HG03521 (cell line): ENCODE results near the gene SLC38A3.

ENCODE experiments used
- ATAC-seq: cut with Tn5 transposase; IDR thresholded peaks from one replicate; pipeline ENCODE4 v1.9.1; 2021; ENCODE audit warnings: mild to moderate bottlenecking, moderate library complexity; ENCODE audit not compliant: unreplicated experiment

Gene SLC38A3

GRCh38 chr3:50204804-50205412 lies at the start of gene SLC38A3:
TSS of gene SLC38A3 (plus strand) at chr3:50205271. CDS start at chr3:50214200, 8,929 bp downstream.
- no peak for ATAC-seq

DNA sequence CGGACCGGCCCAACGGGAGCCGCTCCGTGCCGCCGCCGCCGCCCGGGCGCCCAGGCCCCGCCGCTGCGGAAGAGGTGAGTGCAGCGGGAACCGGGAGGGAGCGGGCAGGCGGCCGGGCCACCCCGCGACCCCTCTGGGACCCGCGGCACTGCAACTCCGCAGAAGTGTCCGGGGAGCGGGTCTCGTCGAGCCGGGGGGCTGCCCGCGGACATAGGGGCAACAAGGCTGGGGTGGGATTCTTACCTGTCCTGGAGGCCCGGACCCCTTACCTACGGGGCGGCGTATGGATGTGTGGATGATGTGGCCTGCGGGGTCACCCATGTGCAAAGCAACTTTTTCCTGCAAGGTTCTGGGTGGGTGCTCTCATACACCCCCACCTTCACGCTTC lies 49.6 kb upstream of the SLC38A3 start:
- ATAC-seq, result no peak

DNA sequence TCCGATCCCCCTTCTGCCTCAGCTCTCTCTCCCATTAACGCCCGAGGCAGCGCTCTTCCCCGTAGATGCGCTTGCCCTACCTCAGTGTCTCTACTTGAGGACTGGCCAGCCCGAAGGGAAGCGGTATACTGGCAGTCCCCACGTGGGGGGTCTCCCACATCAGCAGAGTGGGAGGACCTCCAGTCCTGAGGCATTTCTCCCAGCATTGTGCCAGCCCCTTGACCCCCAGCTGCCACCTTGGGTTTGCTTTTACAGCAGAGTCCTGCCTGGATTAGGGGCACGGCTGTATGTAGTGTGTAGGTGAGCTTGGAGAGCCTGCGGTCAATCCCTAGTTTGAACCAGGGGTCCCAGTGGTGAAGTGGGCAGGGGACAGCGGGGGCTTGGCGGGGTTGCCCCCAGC lies 49.2 kb upstream of the SLC38A3 start:
- ATAC-seq, result no peak

DNA sequence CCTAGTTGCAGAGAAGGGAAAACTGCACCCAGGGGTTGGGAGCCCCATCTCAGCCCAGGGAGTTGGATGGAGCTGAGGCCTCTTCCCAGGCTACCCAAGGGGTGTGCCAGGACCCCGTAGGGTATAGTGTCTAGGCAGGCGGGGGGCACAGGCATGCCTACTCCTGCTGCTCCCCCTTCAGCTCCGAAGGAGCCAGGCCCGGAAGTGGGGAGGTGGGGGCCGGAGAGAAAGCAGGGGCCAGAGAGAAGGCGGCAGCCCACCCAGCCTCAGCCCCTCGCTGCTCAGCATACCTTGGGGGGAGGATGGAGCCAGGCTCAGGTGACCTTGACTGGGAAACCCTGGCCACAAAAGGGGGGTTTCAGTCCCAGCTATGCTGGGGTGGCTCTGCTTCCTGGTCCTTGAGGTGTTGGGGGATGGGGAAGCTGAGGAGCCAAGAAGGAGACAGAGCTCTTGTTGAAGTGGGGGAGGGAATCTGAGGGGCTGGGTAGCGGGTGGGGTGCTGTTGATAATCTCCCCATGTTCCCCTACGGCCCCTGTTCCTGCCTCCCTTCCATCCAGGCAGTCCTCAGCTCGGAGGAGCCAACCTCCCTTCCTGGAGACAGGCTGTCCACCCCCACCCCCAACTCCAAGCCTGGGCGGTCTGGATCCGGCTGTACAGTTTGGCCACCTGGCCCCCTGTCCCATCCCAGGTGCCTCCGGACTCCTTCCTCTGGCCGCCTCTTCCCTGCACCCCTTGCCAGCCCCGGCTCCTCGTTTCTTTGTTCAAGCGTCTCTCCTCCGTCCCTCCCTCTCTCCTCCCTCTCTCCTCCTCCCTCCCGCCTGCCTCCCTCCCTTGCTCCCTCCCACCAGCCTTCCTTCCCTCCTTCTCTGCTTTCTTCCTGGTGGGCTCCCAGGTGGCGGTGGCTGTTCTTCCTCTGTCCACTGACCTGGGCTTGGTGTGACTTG lies 48.2 kb upstream of the SLC38A3 start:
- no peak for ATAC-seq

DNA sequence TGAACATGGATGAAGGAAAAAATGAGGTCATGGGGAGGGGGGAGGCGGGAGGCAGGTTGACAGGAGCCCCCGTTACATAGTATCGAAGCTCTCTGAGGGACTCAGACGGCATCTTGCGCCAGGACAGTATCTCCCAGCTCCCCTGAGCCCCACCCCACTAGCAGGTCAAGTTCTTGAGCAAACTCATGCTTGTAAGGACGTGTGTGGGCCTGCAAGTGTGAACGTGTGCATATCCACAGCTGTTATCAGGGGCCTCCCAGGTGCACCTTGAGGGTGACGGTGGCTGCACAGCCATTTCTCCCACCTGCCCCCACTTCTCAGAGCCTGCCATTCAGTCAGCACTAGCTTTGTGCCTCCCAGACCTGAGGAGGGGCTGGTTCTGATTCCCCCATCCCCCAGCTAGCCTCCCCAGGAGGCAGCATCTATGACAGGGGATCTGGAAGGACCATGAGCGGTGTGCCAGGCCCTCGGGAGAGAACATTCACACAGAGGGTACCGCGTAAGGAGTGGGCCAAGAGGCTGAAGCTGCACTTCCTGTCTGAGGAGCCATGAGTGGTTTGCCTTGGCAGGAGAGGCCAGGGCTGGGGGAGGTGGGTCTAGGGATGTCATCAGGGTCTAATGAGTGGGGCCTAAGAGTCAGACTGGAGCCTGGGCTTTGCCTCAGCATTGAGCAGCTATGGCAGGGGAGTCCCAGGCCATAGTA lies 47.1 kb upstream of the SLC38A3 start:
- ATAC-seq, result no peak

GRCh38 chr3:50158530-50159146 lies 46.4 kb upstream of the SLC38A3 start:
- ATAC-seq, result no peak

DNA sequence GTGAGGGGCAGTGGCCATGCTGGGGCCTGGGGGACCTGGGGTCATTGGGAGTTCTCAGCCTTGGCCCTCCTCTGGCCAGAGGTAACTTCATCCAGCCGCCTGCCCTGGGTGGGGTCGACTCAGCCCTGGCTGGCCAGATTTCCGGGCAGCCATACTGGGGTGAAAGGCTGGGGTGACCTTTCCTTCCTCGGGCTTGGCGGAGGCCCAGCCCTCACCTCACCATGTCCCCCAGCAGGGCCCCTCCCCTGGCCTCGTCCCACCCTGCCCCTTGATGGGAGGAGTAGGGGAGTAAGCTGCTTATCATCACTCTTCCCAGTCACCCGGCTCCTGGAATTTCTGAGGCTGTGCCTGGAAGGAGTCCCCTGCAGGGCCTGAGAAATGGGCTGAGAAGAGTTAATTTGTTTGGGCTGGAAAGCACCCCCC lies 44.5 kb upstream of the SLC38A3 start:
- no peak for ATAC-seq

DNA sequence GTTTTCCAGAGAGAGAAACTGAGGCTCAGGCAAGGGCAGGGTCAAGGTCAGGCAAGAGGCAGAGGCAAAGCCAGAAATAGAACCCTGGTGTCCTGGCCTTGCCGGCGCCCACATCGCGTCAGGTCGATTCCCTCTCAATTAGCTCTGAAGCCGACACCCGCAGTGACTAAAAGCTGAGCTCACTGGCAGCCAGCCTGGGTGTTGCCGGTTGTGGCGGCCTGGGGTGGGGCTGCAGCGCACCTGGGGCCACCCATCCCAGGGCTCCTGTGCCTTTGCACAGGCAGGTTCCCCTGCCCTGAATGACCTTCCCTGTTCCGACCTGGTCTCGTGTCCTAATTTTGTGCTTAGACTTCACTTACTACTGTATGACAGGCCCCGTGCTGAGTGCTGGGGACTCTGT lies 43.8 kb upstream of the SLC38A3 start:
- no peak for ATAC-seq

GRCh38 chr3:50162034-50162883 lies 42.8 kb upstream of the SLC38A3 start:
- no peak for ATAC-seq

DNA sequence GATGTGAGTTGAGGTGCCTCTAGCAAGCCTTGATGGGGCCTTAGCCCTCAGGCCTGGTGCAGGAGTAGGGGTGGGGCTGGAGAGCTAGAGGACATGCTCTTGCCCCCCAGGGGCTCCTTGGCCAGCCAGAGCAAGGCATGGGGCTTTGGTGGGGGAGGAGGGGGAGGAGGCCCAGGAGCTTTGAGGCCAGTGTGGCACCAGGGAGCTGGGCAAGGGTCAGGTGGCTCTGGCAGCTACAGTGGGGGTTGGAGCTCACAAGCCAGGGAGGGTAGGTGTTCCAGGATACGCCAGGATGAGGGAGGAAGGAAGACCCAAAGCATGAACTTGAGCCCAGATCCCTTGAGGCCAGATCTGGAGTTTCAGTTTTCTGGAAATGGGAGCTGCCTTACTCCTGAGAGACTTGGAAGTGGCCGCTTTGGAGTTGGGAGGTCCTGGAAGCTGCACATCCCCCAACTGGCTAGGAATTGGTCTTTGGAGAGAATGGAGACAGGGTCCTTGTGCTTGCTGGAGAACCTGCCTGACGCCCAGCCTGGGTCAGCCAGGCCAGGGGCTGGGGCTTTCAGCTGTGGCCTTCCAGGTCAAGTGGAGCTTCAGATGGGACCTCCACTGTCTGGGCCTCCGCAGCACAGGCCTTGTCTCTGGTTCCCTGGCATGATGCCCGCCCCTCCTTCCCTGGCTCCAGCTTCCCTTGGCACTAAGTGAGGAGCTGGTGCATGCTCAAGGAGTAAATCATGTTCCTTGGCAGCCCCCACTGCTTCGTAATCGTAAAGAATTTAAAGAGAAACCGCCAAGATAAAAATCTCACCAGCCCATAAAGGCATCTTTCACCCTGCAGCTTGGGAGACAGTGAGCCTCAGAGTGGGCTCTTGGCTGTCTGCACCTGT lies 41.3 kb upstream of the SLC38A3 start:
- ATAC-seq, result no peak

- ATAC-seq, result no peak
Measured at GRCh38 chr3:50164481-50164880, 40.6 kb upstream of the SLC38A3 start.

DNA sequence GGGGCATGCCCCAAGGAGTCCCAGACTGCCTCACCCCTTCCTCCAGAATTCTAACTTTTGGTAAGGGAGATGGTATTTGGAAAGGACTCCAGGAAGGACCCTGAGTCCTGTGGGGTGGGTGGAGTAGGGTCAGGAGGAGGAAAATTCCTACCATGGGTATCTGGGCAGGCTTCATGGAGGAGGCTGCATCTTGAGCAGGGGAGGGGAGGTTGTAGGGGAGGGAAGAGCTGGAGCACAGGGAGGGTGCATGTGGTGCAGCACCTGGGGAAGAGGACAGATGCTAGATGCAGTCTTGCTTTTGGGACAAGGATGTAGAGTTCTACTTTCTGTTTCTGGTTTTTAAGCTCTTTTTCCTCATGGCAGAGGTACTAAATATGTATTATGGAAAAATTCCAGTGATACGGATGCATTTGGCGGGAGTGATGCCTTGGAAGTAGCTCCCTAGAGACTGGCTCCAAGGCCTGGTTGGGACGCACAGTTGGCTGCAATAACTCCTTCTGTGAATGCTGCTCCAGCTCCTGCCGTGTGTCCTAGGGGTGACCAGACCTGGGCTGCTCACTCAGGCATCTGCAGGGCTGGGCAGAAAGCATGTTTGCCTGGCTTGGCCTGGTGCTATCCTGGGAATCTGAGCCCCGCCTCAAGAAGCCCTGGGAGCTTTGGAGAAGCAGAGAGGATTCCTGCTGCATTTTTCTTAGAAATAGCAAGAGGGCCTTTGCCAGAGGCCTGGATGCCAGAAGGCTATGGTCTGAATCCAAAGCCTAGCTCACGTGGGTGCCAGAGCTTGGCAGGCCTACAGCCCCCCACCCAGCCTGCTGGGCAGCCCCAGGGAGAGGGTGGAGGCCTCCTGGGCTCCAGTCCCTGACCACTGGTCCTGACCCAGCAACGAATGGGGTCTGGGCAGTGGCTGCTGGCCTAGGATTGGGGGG lies 39.8 kb upstream of the SLC38A3 start:
- ATAC-seq, result no peak

DNA sequence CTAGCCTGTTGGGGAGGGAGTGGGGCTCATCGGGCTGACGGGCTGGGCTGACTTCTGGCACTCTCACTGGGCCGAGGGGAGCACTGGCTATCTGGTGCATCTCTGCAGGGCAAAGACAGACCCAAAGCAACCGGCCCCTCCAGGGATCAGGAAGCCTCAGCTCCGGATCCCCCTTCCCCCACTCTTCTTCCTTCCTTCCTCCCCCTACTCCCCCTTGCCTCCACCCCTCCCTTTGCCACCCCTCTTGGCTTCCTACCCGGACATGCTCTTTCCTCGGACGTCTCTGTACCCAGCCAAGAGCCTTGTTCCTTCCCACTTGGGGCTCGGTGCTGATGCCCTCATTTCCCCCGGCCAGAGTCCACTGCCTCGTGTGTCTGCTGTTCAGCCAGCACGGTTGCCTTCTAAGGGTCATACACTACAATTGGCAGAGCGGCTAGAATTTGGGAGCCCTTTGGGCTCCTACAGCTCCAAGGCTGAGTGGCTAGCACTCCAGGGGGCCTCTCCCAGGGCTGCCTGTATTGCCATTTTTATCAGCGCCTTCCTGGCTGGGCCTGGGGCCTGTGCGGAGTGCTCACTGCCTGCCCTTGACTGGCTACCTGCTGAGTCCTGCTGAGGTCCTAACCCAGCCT lies 39.0 kb upstream of the SLC38A3 start:
- no peak for ATAC-seq

- no peak for ATAC-seq
Measured at GRCh38 chr3:50166620-50167019, 38.5 kb upstream of the SLC38A3 start.

DNA sequence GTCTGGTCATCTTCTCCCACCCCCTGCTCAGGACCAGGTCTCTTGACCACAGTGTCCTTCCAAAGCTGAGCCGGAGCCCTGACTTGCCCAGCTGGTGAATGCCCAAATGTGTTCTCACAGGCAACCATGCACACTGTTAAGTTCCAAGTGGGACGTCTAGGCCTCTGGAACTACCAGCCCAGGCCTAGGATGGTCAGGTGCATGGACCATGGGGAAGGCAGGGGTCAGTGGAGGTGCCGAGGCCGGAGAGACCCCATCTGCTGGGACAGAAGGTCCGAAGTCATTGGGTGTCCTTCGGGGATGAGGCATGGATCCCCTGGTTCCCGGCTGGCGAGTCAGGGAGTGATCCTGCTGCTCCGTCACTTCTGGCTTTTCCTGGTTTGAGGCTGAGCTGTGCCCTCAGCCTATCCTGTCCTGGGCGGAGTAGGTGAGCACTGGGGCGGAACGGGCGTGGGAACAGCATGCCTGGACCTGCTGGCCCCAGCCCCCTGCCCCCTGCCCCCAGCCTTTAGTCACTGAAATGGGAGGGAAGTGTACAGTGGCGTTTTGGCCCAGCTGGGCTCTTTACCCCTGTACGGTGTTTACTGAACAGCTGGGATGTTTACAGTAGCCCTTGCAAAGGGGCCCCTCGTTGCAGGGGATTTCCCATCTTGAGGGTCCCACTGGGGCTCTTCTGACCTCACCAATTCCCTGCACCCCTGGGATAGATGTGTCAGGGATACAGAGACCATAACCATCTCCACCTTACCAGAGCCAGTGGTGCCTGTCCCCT lies 37.8 kb upstream of the SLC38A3 start:
- ATAC-seq, result no peak

GRCh38 chr3:50167841-50168209 lies 37.2 kb upstream of the SLC38A3 start:
- ATAC-seq, result no peak

- ATAC-seq, result no peak
Measured at GRCh38 chr3:50168388-50168787, 36.7 kb upstream of the SLC38A3 start.
